NCI-H446 (cell line): Measurements from ENCODE around the gene GRIP1.

Experiments used
- DNase-seq, 2 experiments: peaks; one replicate each; lab custom pipeline; 2025; lab: John Stamatoyannopoulos, UW

Gene GRIP1

DNA sequence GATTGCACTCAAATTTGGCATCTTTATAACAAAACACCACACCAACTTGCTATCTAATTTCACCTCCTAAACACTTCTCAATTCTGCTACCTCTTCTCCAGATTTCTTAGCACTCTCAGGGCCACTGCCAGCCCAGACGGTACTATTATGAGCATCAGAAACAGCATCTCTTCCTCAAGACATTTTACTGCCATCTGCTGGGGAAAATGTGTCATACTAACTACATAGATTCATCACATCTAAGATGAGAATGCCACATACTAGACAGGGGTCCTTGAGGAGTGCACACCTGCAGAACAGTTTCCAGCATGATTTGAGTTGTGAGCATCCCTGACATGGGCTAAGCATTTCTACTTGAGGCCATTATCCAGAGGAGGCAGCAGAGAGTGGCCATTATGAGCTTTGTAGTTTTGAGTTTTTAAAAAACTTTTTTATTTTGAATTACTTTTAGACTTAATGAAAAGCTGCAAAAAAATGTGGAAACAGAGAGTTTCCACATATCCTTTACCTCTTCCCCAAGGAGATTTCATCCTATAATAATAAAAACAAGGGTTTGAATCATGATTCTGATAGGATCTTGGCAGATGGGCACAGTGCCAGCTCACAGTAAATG, 15.1 kb upstream of the GRIP1 start:
- DNase-seq = peak; percentile 85 to 86

DNA sequence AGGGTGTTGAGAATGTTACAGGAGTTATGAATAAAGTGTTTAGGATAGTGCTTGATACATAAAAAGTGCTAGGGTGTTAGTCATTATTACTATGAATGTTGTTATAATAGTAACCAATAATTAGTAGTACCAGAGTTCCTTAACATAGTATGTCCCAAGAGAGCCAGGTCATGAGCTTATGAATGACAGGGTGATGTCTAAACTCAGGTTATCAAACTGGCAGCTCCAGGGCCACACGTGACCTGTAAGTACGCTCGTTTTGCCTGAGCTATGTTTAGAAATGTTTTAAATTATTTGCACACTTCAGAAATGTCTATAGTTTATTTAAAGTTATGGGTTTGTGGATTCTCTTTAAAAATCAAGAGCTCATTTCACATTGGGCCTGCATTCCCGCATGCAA, 14.1 kb upstream of the GRIP1 start:
- DNase-seq = no peak

DNA sequence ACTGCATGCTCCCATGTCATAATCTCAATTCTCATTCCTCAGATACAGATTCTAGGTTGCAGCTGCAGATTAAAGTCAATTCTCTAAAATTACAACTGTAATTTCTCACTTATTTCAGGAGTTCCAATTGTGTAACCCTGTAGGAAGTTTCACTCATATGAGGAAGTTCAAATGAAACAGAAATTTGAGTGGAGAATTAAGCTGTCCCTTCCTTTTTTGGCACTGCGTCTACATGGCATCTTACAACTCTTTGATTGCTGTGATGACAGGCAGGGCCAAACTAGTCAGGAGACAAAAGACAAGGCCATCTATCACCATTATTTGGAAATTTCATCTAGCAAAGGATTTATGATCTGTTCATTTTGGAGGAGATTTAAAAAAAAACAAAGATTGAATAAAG, 13.3 kb upstream of the GRIP1 start:
- DNase-seq = no peak

DNA sequence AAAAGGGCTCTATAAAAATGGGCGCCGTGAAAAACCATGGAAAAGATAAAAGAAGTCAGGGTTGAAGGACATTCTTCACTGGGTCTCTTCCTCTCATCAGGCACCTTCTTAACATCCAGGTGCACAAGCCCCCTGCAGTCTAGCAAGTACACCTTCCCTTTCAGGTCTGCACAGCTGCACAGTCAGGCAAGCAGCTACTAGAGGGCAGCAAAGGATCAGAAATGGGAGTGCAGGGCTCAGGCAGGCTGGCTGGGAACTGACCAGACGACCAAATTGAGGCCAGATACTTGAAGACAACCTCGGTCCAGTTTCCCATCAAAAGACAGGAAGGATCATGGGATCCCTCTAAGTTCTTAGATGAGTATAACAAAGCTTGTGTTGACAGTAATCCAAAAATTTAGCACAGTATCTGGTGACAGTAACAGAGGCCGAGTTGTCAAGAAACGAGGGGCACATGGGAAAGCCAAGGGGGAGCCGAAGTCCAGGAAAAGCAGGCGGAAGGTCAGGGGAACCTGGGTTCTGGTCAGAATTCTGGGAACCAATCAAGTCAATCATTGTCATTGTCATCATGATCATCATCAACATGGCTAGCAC, 10.1 kb upstream of the GRIP1 start:
- peak in 1 of 2 experiments; percentile 36 for DNase-seq

DNA sequence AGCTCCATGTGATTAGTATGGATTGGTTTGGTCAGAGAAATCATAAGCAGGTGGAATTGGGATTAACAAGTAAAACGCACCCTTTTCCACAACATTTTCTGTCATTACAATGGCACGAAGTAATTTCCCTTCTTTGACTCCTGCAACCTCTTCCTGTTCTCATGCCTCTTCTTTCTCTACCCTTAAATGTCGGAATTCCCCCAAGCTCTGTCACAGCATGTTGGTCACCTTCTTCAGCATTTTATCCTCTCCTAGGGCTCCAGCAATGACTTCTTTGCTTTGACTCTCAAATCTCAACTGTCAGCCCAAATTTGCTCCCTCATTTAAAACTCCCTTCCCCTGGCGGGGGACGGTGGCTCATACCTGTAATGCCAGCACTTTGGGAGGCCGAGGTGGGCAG, 5.3 kb upstream of the GRIP1 start:
- DNase-seq = no peak

DNA sequence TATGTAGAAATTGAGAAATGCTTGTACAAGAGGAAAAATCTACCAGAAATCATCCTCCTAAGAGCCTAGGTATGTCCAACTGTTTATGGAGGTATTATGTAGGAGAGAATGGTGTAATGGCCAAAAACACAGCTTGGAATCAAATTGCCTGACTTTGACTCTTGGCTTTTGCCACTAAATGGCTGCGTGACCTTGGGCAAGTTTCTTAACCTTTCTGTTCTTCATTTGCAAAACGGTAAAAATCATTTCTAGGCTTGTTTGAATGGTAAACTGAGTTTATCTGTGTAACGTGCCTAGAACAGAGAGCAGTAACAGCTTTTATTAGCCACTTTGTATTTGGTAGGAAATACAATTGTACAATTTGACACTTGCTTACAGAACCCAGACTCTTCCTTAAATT, 4.9 kb upstream of the GRIP1 start:
- DNase-seq = no peak

GRCh38 chr12:66683073-66683472, 4.2 kb upstream of the GRIP1 start:
- no peak for DNase-seq

- peak; percentile 26 to 71 for DNase-seq
Observed at GRCh38 chr12:66679461-66680084, 697 bp upstream of the GRIP1 start.

GRCh38 chr12:66676241-66676640, 2.6 kb downstream of the GRIP1 start:
- DNase-seq = no peak

DNA sequence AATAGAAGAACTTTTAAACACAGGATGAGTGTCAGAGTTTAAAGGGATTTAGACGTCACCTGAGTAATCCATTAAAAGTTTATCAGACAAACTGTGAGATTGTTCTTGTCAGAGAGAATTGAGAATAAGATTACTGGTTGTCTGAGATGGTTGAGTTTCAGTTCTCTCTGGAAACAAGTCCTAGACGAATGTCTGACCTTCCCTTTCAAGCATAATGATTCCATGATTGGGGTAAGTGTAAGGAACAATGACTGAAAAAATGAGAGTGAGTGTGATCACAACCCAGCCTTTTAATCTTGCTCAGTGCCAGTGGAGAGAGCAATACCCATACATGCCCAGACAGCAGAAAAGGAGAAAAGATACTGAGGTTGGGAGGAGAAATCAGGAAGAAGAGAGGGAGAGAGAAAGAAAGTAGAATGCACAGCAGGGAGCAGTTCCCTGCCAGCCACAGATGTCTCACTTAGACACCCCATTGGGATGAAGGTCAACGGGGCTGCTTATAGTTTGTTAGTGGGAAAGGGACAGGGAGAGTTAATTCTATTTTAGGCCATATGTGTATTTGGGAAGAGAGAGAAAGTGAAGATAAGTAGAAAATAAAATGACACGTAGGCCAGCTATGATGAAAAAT, 4.3 kb downstream of the GRIP1 start:
- DNase-seq = no peak

- no peak for DNase-seq
Observed at GRCh38 chr12:66669541-66669940, 9.3 kb downstream of the GRIP1 start.

DNA sequence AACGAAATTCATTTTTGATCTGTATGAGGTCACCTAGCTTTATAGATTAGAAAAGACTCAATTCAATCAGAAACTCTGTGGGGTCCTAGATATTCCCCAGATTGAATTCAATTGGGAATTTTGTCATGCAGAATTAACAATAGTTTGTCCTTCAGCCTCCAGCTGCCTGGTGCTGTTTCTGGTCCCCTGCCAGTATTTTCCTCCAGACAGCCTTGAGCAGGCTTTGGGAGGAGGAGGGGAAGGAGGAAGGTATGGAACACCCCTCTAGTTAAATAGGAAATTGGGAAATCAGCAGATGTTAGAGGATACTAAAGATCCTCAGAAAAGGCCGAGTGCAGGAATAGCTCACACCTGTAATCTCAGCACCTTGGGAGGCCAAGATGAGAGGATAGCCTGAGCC, 10.6 kb downstream of the GRIP1 start:
- peak; percentile 10 to 78 for DNase-seq

- DNase-seq = no peak
Observed at GRCh38 chr12:66667906-66668305, 11.0 kb downstream of the GRIP1 start.

- DNase-seq = no peak
Observed at GRCh38 chr12:66666481-66666880, 12.4 kb downstream of the GRIP1 start.

DNA sequence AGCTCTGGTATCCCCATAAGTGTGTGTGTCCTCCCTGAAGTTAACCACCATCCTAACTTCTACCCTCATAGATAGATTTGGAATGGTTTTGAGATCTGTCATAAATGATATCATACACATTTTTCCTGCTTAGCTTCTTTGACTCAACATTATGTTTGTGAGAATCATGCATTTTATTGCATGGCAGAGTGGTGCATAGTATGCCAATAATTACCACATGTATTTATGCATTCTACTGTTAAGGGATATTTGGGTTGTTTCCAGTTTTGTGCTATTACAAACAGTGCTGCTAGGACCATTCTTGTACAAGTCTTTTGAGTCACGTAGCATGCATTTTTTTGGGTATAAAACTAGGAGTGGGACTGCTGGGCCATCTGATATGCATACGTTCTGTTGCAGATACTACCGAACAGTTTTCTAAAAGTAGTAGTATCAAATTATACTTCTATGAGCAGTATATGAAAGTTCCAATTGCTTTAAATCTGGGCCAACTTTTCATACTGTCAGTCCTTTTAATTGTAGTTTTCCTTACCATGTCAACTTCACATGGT, 13.4 kb downstream of the GRIP1 start:
- DNase-seq = peak; percentile 23 to 42

GRCh38 chr12:66664076-66664475, 14.8 kb downstream of the GRIP1 start:
- DNase-seq = no peak

GRCh38 chr12:66663611-66664010, 15.3 kb downstream of the GRIP1 start:
- DNase-seq = peak in 1 of 2 experiments; percentile 32

- DNase-seq = peak; percentile 60 to 79
Observed at GRCh38 chr12:66662729-66663128, 16.1 kb downstream of the GRIP1 start.

DNA sequence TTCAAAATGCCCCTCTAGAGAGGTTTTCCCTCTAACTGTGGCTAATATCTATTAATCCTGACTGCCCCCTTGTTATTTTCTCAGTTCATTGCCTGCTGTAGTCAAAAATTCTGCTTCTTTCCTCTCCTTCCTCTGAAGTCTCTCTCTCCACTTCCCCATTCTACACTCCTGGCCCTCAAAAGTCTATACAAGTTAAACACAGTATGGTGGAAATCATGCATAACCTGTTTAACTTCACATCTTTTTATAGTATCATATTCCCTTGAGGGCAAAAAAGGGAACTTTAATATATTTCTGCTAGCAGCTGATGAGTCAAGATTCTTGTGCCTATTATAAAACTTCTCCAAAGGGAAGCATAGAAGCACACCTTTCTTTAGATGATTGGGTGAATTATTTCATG, 16.7 kb downstream of the GRIP1 start:
- DNase-seq = no peak

- DNase-seq = no peak
Observed at GRCh38 chr12:66661357-66661756, 17.5 kb downstream of the GRIP1 start.

GRCh38 chr12:66653796-66654195, 25.1 kb downstream of the GRIP1 start:
- DNase-seq = no peak

- peak; percentile 78 to 86 for DNase-seq
Observed at GRCh38 chr12:66648033-66648735, 30.7 kb downstream of the GRIP1 start.
